GM12892 (cell line): ENCODE data around the gene RGL2.

Experiments used
- POLR2A ChIP-seq: IDR thresholded peaks from 2 replicates; pipeline ENCODE4 v1.6.1; 2011; ENCODE audit warnings: low read depth, low read length, control low read depth
- TAF1 ChIP-seq: IDR thresholded peaks from 2 replicates; pipeline ENCODE4 v1.6.1; 2011; ENCODE audit warnings: low read depth, mild to moderate bottlenecking, control low read depth, low read length, borderline replicate concordance

GRCh38 chr6:33319939-33320314 lies 21.2 kb upstream of the RGL2 start:
- TF ChIP-seq POLR2A (no peak), TAF1 (no peak)
